Uterus (tissue), 2 donors: ENCODE data around the gene MAP4K3.

Experiments used
- CTCF ChIP-seq, 4 experiments: fragments of 200-600 bp in 2 of 4; fragments of 450-650 bp in 2 of 4; sonication (generic) in 2 of 4; IDR thresholded peaks; one replicate each; pipeline ENCODE4 v1.5.1; 2016 to 2019; ENCODE audit warnings: antibody characterized with exemption in 4 of 4, mild to moderate bottlenecking in 2 of 4, moderate library complexity in 1 of 4
- POLR2A ChIP-seq, 2 donors: fragments of 450-650 bp; IDR thresholded peaks; one replicate each; pipeline ENCODE4 v1.6.1; 2016; ENCODE audit warnings: antibody characterized with exemption in 2 of 2, mild to moderate bottlenecking in 1 of 2, moderate library complexity in 1 of 2

- TF ChIP-seq CTCF (IDR thresholded peaks at IDR 0.05) (no peak), POLR2A (IDR thresholded peaks at IDR 0.05) (no peak)
Observed at GRCh38 chr2:39234754-39235153, 202.3 kb downstream of the MAP4K3 start.
